Body of pancreas (tissue), 4 donors: ENCODE measurements around the gene KRT1.

Source experiments
- POLR2A ChIP-seq, 3 donors: fragments of 450-650 bp; IDR thresholded peaks; one replicate each; pipeline ENCODE4 v1.6.1; 2016; ENCODE audit warnings: antibody characterized with exemption in 3 of 3, mild to moderate bottlenecking in 2 of 3
- TF ChIP-seq, protein P1 (sequence below), 7 experiments: fragments of 450-650 bp in 4 of 7; fragments of 200-600 bp in 3 of 7; sonication (generic) in 3 of 7; IDR thresholded peaks; one replicate each; pipeline ENCODE4 v1.5.1; 2016 to 2019; ENCODE audit warnings: antibody characterized with exemption in 7 of 7

DNA sequence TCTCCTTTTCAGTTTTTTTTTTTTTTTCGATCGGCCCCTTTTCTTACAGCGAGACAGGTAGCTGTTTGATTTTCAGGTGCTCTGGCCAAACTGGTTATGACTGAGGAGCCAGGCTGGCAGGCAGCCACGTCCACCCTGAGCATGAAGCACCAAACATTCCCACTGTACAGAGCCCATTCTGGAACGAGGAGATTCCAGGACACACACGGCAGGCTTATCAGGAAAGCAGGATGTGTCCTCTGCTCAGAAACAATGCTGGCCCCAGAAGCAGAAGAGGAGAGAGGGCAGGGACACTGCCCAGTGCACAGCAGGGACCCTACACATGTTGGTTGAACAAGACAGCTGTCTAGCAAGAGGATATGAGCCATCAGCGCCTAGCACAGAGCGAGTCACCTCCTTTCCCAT, 24.5 kb downstream of the KRT1 start:
- TF ChIP-seq, protein P1, sequence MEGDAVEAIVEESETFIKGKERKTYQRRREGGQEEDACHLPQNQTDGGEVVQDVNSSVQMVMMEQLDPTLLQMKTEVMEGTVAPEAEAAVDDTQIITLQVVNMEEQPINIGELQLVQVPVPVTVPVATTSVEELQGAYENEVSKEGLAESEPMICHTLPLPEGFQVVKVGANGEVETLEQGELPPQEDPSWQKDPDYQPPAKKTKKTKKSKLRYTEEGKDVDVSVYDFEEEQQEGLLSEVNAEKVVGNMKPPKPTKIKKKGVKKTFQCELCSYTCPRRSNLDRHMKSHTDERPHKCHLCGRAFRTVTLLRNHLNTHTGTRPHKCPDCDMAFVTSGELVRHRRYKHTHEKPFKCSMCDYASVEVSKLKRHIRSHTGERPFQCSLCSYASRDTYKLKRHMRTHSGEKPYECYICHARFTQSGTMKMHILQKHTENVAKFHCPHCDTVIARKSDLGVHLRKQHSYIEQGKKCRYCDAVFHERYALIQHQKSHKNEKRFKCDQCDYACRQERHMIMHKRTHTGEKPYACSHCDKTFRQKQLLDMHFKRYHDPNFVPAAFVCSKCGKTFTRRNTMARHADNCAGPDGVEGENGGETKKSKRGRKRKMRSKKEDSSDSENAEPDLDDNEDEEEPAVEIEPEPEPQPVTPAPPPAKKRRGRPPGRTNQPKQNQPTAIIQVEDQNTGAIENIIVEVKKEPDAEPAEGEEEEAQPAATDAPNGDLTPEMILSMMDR (IDR thresholded peaks at IDR 0.05): no peak
- TF ChIP-seq POLR2A (IDR thresholded peaks at IDR 0.05): no peak
